ENCODE data around the gene MSH3.

The MSH3 gene

GRCh38 chr5:80919678-80920196 lies 265.3 kb downstream of the MSH3 start:
- no peak for DNase-seq

GRCh38 chr5:80920333-80920732 lies 265.9 kb downstream of the MSH3 start:
- DNase-seq, result no peak

- no peak for DNase-seq
Observed at GRCh38 chr5:80921026-80921425, 266.6 kb downstream of the MSH3 start.

- no peak for DNase-seq
Observed at GRCh38 chr5:80925931-80926330, 271.5 kb downstream of the MSH3 start.

Measured in fibroblast of skin of right quadriceps (primary cell).